Measurements from ENCODE around the gene GPR151. TPM values are rescaled to one million over a fixed set of nuclear protein-coding genes. Genes with fewer than 3 reads are reported as not detected.

Gene GPR151
- total and polyA plus RNA-seq, 2 of the 8 experiments (the other 6 are each of a cell fraction or from before 2014, with no cell fraction given) = 0.03 TPM; not detected in 1

DNA sequence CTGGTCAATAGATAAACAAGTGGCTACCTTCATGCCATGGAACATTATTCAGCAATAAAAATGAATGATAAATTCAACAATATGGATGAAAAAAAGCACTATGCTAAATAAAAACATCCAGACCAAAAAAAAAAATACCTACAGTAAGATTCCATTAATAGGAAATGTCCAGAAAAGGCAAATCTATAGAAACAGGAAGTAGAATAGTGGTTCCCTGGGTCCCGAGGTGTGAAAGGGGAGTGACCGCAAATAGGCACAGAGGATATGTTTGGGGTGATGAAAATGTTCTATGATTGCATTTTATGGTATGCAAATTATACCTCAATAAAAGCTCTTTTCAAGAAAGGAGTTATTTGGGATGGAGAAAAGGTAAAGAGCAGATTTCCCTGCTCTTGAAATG, 3.6 kb upstream of the GPR151 start:
- Histone ChIP-seq H2AFZ (ENCODE audit: low read length) (no peak overlapping the region), H4K5ac (ENCODE audit: insufficient read length, low read depth, low read length) (no peak overlapping the region), H3K56ac (replicated peaks; ENCODE audit: insufficient read length, low read depth, low read length) (no peak overlapping the region), H3K27me3 (replicated peaks in 1 of 4; ENCODE audit: control insufficient read depth in 3 of 4, extremely low read depth in 1 of 4, insufficient read depth in 3 of 4, low read length in 3 of 4) (no peaks in the 10 kb centered on the region), H3K9me3 (ENCODE audit: insufficient read depth in 2 of 2, low read depth in 1 of 2, low read length in 1 of 2) (no peaks in the 10 kb centered on the region), H3K79me2 (ENCODE audit: control insufficient read depth in 1 of 2, insufficient read depth in 2 of 2, low read length in 2 of 2) (no peaks in the 10 kb centered on the region), H3K27ac (ENCODE audit: low read depth, low read length) (no peak overlapping the region), H4K8ac (ENCODE audit: extremely low read depth, insufficient read depth, low read length) (no peak overlapping the region), H3K18ac (ENCODE audit: extremely low read depth, low read length) (no peak overlapping the region), H2BK15ac (ENCODE audit: low read length) (no peak overlapping the region), H4K91ac (replicated peaks; ENCODE audit: insufficient read length, low read length) (no peak overlapping the region), H4K20me1 (replicated peaks in 1 of 2; ENCODE audit: control insufficient read depth in 1 of 2, insufficient read depth in 2 of 2, low read length in 2 of 2) (peaks cover 0 to 2% of the 10 kb centered on the region in 2 experiments), H2AK5ac (ENCODE audit: low read depth, low read length) (no peak overlapping the region), H2BK120ac (replicated peaks; ENCODE audit: low read depth, low read length) (no peak overlapping the region), H3K4me1 (replicated peaks in 1 of 4; ENCODE audit: control insufficient read depth in 3 of 4, insufficient read depth in 4 of 4, low read length in 3 of 4) (peaks cover 0 to 4% (median 0%) of the 10 kb centered on the region in 4 experiments; a peak in 1 of 7 replicates), H3K23me2 (ENCODE audit: low read depth, low read length) (no peaks in the 10 kb centered on the region), H3K4me2 (ENCODE audit: insufficient read depth in 1 of 2, low read depth in 2 of 2, low read length in 2 of 2) (no peak overlapping the region), H2BK20ac (ENCODE audit: low read length) (no peak overlapping the region), H3K79me1 (ENCODE audit: low read depth, low read length) (no peaks in the 10 kb centered on the region), H3K9ac (replicated peaks in 1 of 4; ENCODE audit: extremely low read depth in 1 of 4, low read depth in 3 of 4, low read length in 3 of 4) (no peak overlapping the region), H2BK12ac (ENCODE audit: low read depth, low read length) (no peak overlapping the region), H3K36me3 (ENCODE audit: control insufficient read depth in 2 of 4, insufficient read depth in 4 of 4, low read length in 3 of 4) (no peaks in the 10 kb centered on the region), H3K4me3 (ENCODE audit: extremely low read depth in 1 of 4, insufficient read depth in 2 of 4, low read depth in 3 of 4, low read length in 4 of 4) (no peak overlapping the region), H3K14ac (ENCODE audit: insufficient read length) (no peak overlapping the region), H3K23ac (ENCODE audit: insufficient read length) (no peak overlapping the region), H2BK5ac (ENCODE audit: low read depth, low read length) (no peak overlapping the region), H3K4ac (replicated peaks; ENCODE audit: insufficient read length, low read depth, low read length) (no peak overlapping the region)
- TF ChIP-seq POU5F1 (IDR thresholded peaks at IDR 0.05; ENCODE audit: low read depth, low read length) = no peak
- no peak for TF ChIP-seq JUN (IDR thresholded peaks at IDR 0.05; ENCODE audit: low read depth, low read length)
- no peak for TF ChIP-seq KDM5A (IDR thresholded peaks at IDR 0.05; ENCODE audit: low read length)
- TF ChIP-seq SIN3A (conservative IDR thresholded peaks at IDR 0.05 in 1 of 2, IDR thresholded peaks at IDR 0.05 in 1 of 2; ENCODE audit: low read depth in 1 of 2, low read length in 2 of 2) = no peak
- TF ChIP-seq HDAC2 (IDR thresholded peaks at IDR 0.05; ENCODE audit: borderline replicate concordance in 1 of 2, low read depth in 2 of 2, low read length in 2 of 2) = no peak
- no peak for TF ChIP-seq SP2 (IDR thresholded peaks at IDR 0.05; ENCODE audit: low read length)
- TF ChIP-seq CHD2 (IDR thresholded peaks at IDR 0.05; ENCODE audit: low read length) = no peak
- TF ChIP-seq EP300 (IDR thresholded peaks at IDR 0.05; ENCODE audit: borderline replicate concordance in 1 of 2, low read depth in 2 of 2, low read length in 2 of 2) = no peak
- TF ChIP-seq CTBP2 (IDR thresholded peaks at IDR 0.05; ENCODE audit: borderline replicate concordance, insufficient read depth, insufficient read length, low read length) = no peak
- TF ChIP-seq TCF12 (IDR thresholded peaks at IDR 0.05; ENCODE audit: low read depth, low read length) = no peak
- no peak for TF ChIP-seq CREB1 (IDR thresholded peaks at IDR 0.05)
- TF ChIP-seq GTF2F1 (IDR thresholded peaks at IDR 0.05; ENCODE audit: borderline replicate concordance, low read depth, low read length) = no peak
- TF ChIP-seq HDAC6 (IDR thresholded peaks at IDR 0.05; ENCODE audit: low read depth, low read length) = no peak
- no peak for DNase-seq (ENCODE audit: low read depth in 1 of 2, low spot score in 2 of 2)
- WGBS, 2 experiments (ENCODE audit: extremely low coverage in 1 of 2, insufficient coverage in 1 of 2, insufficient read length in 1 of 2, insufficient replicate concordance in 2 of 2, low coverage in 1 of 2, low lambda C conversion rate in 2 of 2, missing lambda C conversion rate in 1 of 2) = 88% methylated on average over 2 of the region's 2 CpGs; no CpG with 5 or more reads in 1 of the 2 experiments
- ChIA-PET POLR2A (ENCODE audit: partially characterized antibody) (no interaction called here), CTCF (ENCODE audit: partially characterized antibody) (interaction anchor here (0.6 to 2.9 kb wide), 3 partner anchors 12 to 241 kb away, joined by 3 to 19 read pairs (median 5); no protein-coding TSS in a partner anchor)
- FAIRE-seq = no peak
